HepG2 (cell line): ENCODE measurements around the gene CLDN9. TPM values are rescaled to one million over a fixed set of nuclear protein-coding genes. Genes with fewer than 3 reads are reported as not detected.

Experiments used
- ATAC-seq: fragments of 200-7000 bp; cut with Tn5 transposase; 3 replicates; pipeline ENCODE4 v1.9.1; 2020; ENCODE audit warnings: mild to moderate bottlenecking, moderate library complexity
- BruUV-seq: library from RNA; stranded (reverse); fragments of 400-500 nt; replicated peaks from 2 replicates; lab custom pipeline; 2021; lab: Mats Ljungman, UMichigan
- CTCF ChIA-PET: fragments of 300-600 bp; formaldehyde crosslinking; extraction: SDS; loops from one replicate; lab custom pipeline; 2021; ENCODE audit warnings: low total read pairs, inconsistent platforms, low intra/inter-chr PET ratio; lab: Yijun Ruan, JAX
- POLR2A ChIA-PET: fragments of 350-600 bp; sonication (Branson Sonifier 250); formaldehyde crosslinking; loops from one replicate; lab custom pipeline; 2020; ENCODE audit warnings: antibody characterized with exemption, inconsistent platforms; lab: Yijun Ruan, JAX
- DNase-seq: peaks from one replicate; pipeline ENCODE4 v3.0.0-alpha.2; 2015; ENCODE audit warnings: low spot score
- FAIRE-seq: peaks from 3 replicates; lab custom pipeline; 2011; peaks lifted over from hg19 to GRCh38; lab: Jason Lieb, UNC
- H2AFZ ChIP-seq: one replicate; pipeline ENCODE4 v1.6.1; 2011; ENCODE audit warnings: low read length, inconsistent platforms
- H3K27ac ChIP-seq: fragments of 300-600 bp; 3 replicates; pipeline ENCODE4 v1.8.0; 2011; ENCODE audit warnings: mixed run types, mild to moderate bottlenecking, mixed read lengths, low read length, inconsistent platforms; ENCODE audit not compliant: insufficient read depth; ENCODE audit errors: extremely low read length
- H3K27me3 ChIP-seq, 2 experiments: fragments of 200-600 bp in 1 of 2; 2 replicates in 1 of 2; 3 replicates in 1 of 2; pipeline versions ENCODE4 v1.6.0 to v1.8.0; 2011; ENCODE audit warnings: low read length in 2 of 2, mild to moderate bottlenecking in 2 of 2, moderate library complexity in 2 of 2, inconsistent platforms in 1 of 2; ENCODE audit not compliant: insufficient read depth in 2 of 2, control insufficient read depth in 1 of 2
- H3K36me3 ChIP-seq, 2 experiments: fragments of 200-600 bp in 1 of 2; replicated peaks in 1 of 2; 2 replicates in 1 of 2; 3 replicates in 1 of 2; pipeline versions ENCODE4 v1.5.1 to v1.8.0; 2011; ENCODE audit warnings: low read length in 2 of 2, inconsistent platforms in 1 of 2; ENCODE audit not compliant: insufficient read depth in 2 of 2, control insufficient read depth in 1 of 2
- H3K4me1 ChIP-seq: 2 replicates; pipeline ENCODE4 v1.5.1; 2012; ENCODE audit warnings: low read length, inconsistent platforms; ENCODE audit not compliant: insufficient read depth
- H3K4me2 ChIP-seq: 2 replicates; pipeline ENCODE4 v1.6.0; 2011; ENCODE audit warnings: low read depth, low read length, inconsistent platforms
- H3K4me3 ChIP-seq, 3 experiments: fragments of 200-600 bp in 1 of 3; sonication (generic), shearing (Covaris generic) in 1 of 3; replicated peaks in 1 of 3; 2 replicates each; pipeline ENCODE4 v1.5.1; 2011 to 2016; ENCODE audit warnings: low read length in 3 of 3, inconsistent platforms in 2 of 3, low read depth in 2 of 3, mild to moderate bottlenecking in 2 of 3, control low read depth in 1 of 3, mixed read lengths in 1 of 3; ENCODE audit not compliant: insufficient read depth in 1 of 3
- H3K79me2 ChIP-seq: one replicate; pipeline ENCODE4 v1.6.1; 2011; ENCODE audit warnings: low read length, inconsistent platforms; ENCODE audit not compliant: insufficient read depth
- H3K9ac ChIP-seq: 2 replicates; pipeline ENCODE4 v1.6.0; 2011; ENCODE audit warnings: mild to moderate bottlenecking, low read depth, low read length, inconsistent platforms; ENCODE audit not compliant: insufficient read depth
- H3K9me3 ChIP-seq: 2 replicates; pipeline ENCODE4 v1.5.1; 2012; ENCODE audit warnings: mild to moderate bottlenecking, low read length
- H4K20me1 ChIP-seq: 2 replicates; pipeline ENCODE4 v1.6.0; 2011; ENCODE audit warnings: inconsistent platforms, mild to moderate bottlenecking, low read length, moderate library complexity; ENCODE audit not compliant: insufficient read depth
- ELF4 ChIP-seq: sonication (generic); formaldehyde crosslinking; IDR thresholded peaks from 2 replicates; pipeline ENCODE4 v1.5.0; 2020; ENCODE audit warnings: missing genetic modification reagents, mild to moderate bottlenecking, moderate library complexity, borderline replicate concordance
- HDAC1 ChIP-seq: sonication (generic); formaldehyde crosslinking; IDR thresholded peaks from 2 replicates; pipeline ENCODE4 v1.5.1; 2020; ENCODE audit warnings: mild to moderate bottlenecking, missing genetic modification reagents
- HNRNPL ChIP-seq: fragments of 200-400 bp; formaldehyde crosslinking; IDR thresholded peaks from 2 replicates; pipeline ENCODE4 v1.6.1; 2017; ENCODE audit warnings: mild to moderate bottlenecking, low read depth, low read length
- KDM5A ChIP-seq: fragments of 200-600 bp; sonication (generic); IDR thresholded peaks from 2 replicates; pipeline ENCODE4 v1.7.0; 2018; ENCODE audit warnings: antibody characterized with exemption, mild to moderate bottlenecking, low read length, borderline replicate concordance
- NR3C1 ChIP-seq: sonication (generic); formaldehyde crosslinking; IDR thresholded peaks from 2 replicates; pipeline ENCODE4 v1.4.0; 2020; ENCODE audit warnings: missing genetic modification reagents
- RBFOX2 ChIP-seq: fragments of 200-400 bp; formaldehyde crosslinking; IDR thresholded peaks from 2 replicates; pipeline ENCODE4 v1.6.1; 2017; ENCODE audit warnings: low read depth, mild to moderate bottlenecking, low read length
- ZBTB3 ChIP-seq: sonication (generic); formaldehyde crosslinking; IDR thresholded peaks from 2 replicates; pipeline ENCODE4 v1.4.0; 2020; ENCODE audit warnings: low read depth, mild to moderate bottlenecking, moderate library complexity, missing genetic modification reagents, borderline replicate concordance
- ZBTB7B ChIP-seq: sonication (generic); formaldehyde crosslinking; IDR thresholded peaks from 2 replicates; pipeline ENCODE4 v1.4.0; 2020; ENCODE audit warnings: missing genetic modification reagents
- ZNF24 ChIP-seq: fragments of 450-650 bp; IDR thresholded peaks from 2 replicates; pipeline ENCODE4 v1.6.1; 2017; ENCODE audit warnings: antibody characterized with exemption, mild to moderate bottlenecking
- ZNF292 ChIP-seq: sonication (generic); formaldehyde crosslinking; IDR thresholded peaks from 2 replicates; pipeline ENCODE4 v1.8.1; 2022; ENCODE audit warnings: mild to moderate bottlenecking, low read depth, missing genetic modification reagents, borderline replicate concordance
- ZNF3 ChIP-seq: IDR thresholded peaks from 2 replicates; pipeline ENCODE4 v1.7.0; 2017; ENCODE audit warnings: inconsistent platforms
- ZNF7 ChIP-seq: IDR thresholded peaks from 2 replicates; pipeline ENCODE4 v1.6.1; 2016; ENCODE audit warnings: missing biosample characterization, missing genetic modification reagents
- WGBS: methylation state at CpG from one replicate; pipeline ENCODE4 v1.1.6; 2017; ENCODE audit warnings: low lambda C conversion rate; 5-methylcytosine and 5-hydroxymethylcytosine counted together
- in situ Hi-C: cut with HindIII; loops from 2 replicates; pipeline ENCODE4 v1.10.0; 2017; ENCODE audit warnings: low pct_unique_long_range_greater_than_20kb; ENCODE audit not compliant: extremely low pct_ligation_motif_present
- intact Hi-C: fragments of 100-400 bp; cut with micrococcal nuclease; formaldehyde crosslinking; loops from one replicate; pipeline ENCODE4 v1.10.0; 2022; ENCODE audit not compliant: unreplicated experiment
- polyA plus RNA-seq, 8 experiments: library from polyadenylated mRNA; depleted of rRNA in 3 of 8; stranded (reverse) in 7 of 8; unstranded in 1 of 8; fragments of >200 nt; fragmentation: Illumina TruSeq in 4 of 8; extraction: Trizol in 4 of 8; gene quantifications; 2 replicates each; pipeline versions ENCODE4 v1.2.1 to v1.2.3, GENCODE V29; 2011 to 2016; ENCODE audit warnings: low read depth in 4 of 8, missing spikeins in 1 of 8, mixed read lengths in 1 of 8; ENCODE audit not compliant: insufficient read depth in 1 of 8
- total RNA-seq, 5 experiments: library from RNA; depleted of rRNA; stranded (reverse); fragments of >200 nt; fragmentation: Illumina TruSeq; extraction: Trizol; gene quantifications; 2 replicates each; pipeline ENCODE4 v1.2.3, GENCODE V29; 2016; ENCODE audit warnings: low read depth in 1 of 5
- TF ChIP-seq, protein P1 (sequence below): sonication (generic); formaldehyde crosslinking; IDR thresholded peaks from 2 replicates; pipeline ENCODE4 v1.4.0; 2020; ENCODE audit warnings: mild to moderate bottlenecking, missing genetic modification reagents, borderline replicate concordance
- TF ChIP-seq, protein P2 (sequence below): sonication (generic); formaldehyde crosslinking; IDR thresholded peaks from 2 replicates; pipeline ENCODE4 v1.5.1; 2020; ENCODE audit warnings: mild to moderate bottlenecking, missing genetic modification reagents, moderate library complexity

Gene CLDN9
- total and polyA plus RNA-seq, 2 of the 13 experiments (the other 11 are each of a cell fraction or from before 2014, with no cell fraction given), result 0.15 to 0.26 TPM

DNA sequence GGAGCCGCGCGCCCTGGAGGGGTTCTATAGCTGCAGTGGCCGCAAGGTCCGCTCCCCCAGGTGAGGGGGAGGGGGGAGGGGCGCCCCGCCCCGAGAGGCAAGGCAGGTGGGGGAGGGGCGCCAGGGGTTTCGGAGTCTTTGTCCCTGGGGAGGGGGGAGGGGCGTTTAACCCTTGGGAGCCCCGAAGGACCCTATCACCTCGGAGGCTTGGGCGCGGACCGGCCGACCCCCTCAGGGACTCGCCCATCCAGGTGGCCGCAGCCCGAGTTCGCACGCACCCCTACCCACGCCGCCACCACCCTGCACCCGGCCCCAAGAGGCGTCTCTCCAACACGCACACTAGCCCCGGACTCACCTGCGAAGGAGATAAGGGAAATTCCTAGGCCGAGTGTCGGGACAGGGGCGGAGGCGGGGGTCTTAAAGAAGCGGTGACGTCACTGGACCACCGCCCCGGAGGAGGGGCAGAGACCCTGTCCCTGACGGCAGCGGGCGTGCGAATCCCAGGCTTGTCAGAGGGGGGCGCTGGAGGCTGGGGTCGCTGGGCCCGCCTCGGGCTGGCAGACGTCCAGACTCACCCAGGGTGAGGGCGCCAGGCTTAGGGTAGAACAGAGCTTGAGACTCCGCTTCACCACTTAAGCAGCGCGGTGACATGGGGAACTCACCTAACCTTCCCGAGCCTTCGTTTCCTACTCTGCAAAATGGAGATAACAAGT is 5.2 kb downstream of the CLDN9 start, which contains the start of gene CLDN6 (continued):
- TF ChIP-seq RBFOX2, result 0 out of 2 replicates have a peak, but pooled peaks have one; percentile 56
- TF ChIP-seq HNRNPL, result peak; percentile 69
- no peak for TF ChIP-seq ZNF7
- TF ChIP-seq, protein P1, sequence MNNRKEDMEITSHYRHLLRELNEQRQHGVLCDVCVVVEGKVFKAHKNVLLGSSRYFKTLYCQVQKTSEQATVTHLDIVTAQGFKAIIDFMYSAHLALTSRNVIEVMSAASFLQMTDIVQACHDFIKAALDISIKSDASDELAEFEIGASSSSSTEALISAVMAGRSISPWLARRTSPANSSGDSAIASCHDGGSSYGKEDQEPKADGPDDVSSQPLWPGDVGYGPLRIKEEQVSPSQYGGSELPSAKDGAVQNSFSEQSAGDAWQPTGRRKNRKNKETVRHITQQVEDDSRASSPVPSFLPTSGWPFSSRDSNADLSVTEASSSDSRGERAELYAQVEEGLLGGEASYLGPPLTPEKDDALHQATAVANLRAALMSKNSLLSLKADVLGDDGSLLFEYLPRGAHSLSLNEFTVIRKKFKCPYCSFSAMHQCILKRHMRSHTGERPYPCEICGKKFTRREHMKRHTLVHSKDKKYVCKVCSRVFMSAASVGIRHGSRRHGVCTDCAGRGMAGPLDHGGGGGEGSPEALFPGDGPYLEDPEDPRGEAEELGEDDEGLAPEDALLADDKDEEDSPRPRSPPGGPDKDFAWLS, result no peak
- no peak for TF ChIP-seq ELF4 (CRISPR knock-in tag)
- TF ChIP-seq, all 625 proteins: peak for 48

DNA sequence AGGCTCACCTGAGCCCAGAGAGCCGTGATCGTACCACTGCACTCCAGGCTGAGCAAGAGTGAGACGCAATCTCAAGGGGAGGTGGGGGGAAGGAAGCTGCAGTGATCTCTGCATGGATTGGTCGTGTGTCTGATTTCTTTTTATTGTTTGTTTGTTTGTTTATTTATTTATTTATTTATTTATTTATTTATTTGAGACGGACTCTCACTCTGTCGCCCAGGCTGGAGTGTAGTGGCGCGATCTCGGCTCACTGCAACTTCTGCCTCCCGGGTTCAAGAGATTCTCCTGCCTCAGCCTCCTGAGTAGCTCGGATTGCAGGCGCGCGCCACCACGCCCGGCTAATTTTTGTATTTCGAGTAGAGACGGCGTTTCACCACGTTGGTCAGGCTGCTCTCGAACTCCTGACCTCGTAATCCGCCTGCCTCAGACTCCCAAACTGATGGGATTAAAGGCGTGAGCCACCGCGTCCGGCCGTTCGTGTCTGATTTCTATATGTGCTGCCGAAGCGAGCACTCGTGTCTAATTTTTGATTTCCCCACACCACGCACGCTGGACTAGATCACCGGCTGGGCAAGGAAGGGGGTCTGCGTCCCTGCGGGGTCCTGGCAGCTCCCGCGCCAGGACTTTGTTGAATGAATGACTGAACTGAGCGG is 7.0 kb downstream of the CLDN9 start:
- H4K20me1 ChIP-seq, result peaks cover 26% of the 10 kb centered on the region; the same call in 1 of the 2 replicates
- peak overlapping the region; percentile 62; the same call in 1 of the 2 replicates for H3K9ac ChIP-seq
- in situ Hi-C loops, result no loop called here
- intact Hi-C loops, result no loop called here
- TSS peak; percentile 61 for BruUV-seq
- peaks cover 5% of the 10 kb centered on the region for H3K79me2 ChIP-seq
- H3K36me3 ChIP-seq, result no peaks in the 10 kb centered on the region; a peak in 1 of 5 replicates
- no peak for DNase-seq
- no peak for FAIRE-seq
- peak overlapping the region; percentile 60 to 93 (median 76); a peak in 5 of 6 replicates for H3K4me3 ChIP-seq
- no peak for ATAC-seq
- H3K4me1 ChIP-seq, result peaks cover 72% of the 10 kb centered on the region
- peak overlapping the region; percentile 74 for H3K4me2 ChIP-seq
- H2AFZ ChIP-seq, result no peak overlapping the region
- CTCF ChIA-PET, result interaction anchor here (0.8 kb wide), 1 partner anchor 14 kb away, joined by 3 read pairs; no protein-coding TSS in a partner anchor
- no peaks in the 10 kb centered on the region; a peak in 2 of 5 replicates for H3K27me3 ChIP-seq
- no peaks in the 10 kb centered on the region for H3K9me3 ChIP-seq
- POLR2A ChIA-PET, result interaction anchor here (0.9 to 18.8 kb wide), 12 partner anchors 8 to 139 kb away, joined by 3 to 750 read pairs (median 12); partner anchors contain the start of genes CLDN9, IL32, PAQR4 and PKMYT1
- WGBS, result 50% methylated on average over 31 of the region's 40 CpGs
- H3K27ac ChIP-seq, result peak overlapping the region; percentile 57
- TF ChIP-seq NR3C1 (CRISPR knock-in tag) (no peak), ZBTB7B (CRISPR knock-in tag) (peak; percentile 55; the same call in 1 of the 2 replicates), ZNF24 (peak; percentile 47; the same call in 1 of the 2 replicates), ZBTB3 (no peak), ZNF3 (CRISPR knock-in tag) (0 out of 2 replicates have a peak, but pooled peaks have one; percentile 52), HDAC1 (CRISPR knock-in tag) (peak; percentile 45), KDM5A (0 out of 2 replicates have a peak, but pooled peaks have one; percentile 17), ZNF292 (no peak)
- TF ChIP-seq, protein P2, sequence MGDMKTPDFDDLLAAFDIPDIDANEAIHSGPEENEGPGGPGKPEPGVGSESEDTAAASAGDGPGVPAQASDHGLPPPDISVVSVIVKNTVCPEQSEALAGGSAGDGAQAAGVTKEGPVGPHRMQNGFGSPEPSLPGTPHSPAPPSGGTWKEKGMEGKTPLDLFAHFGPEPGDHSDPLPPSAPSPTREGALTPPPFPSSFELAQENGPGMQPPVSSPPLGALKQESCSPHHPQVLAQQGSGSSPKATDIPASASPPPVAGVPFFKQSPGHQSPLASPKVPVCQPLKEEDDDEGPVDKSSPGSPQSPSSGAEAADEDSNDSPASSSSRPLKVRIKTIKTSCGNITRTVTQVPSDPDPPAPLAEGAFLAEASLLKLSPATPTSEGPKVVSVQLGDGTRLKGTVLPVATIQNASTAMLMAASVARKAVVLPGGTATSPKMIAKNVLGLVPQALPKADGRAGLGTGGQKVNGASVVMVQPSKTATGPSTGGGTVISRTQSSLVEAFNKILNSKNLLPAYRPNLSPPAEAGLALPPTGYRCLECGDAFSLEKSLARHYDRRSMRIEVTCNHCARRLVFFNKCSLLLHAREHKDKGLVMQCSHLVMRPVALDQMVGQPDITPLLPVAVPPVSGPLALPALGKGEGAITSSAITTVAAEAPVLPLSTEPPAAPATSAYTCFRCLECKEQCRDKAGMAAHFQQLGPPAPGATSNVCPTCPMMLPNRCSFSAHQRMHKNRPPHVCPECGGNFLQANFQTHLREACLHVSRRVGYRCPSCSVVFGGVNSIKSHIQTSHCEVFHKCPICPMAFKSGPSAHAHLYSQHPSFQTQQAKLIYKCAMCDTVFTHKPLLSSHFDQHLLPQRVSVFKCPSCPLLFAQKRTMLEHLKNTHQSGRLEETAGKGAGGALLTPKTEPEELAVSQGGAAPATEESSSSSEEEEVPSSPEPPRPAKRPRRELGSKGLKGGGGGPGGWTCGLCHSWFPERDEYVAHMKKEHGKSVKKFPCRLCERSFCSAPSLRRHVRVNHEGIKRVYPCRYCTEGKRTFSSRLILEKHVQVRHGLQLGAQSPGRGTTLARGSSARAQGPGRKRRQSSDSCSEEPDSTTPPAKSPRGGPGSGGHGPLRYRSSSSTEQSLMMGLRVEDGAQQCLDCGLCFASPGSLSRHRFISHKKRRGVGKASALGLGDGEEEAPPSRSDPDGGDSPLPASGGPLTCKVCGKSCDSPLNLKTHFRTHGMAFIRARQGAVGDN (CRISPR knock-in tag), result no peak
